PC-3 (cell line): ENCODE results near the gene DPPA2. TPM values are rescaled to one million over a fixed set of nuclear protein-coding genes. Genes with fewer than 3 reads are reported as not detected.

Experiments used
- ATAC-seq: fragments of 200-7000 bp; cut with Tn5 transposase; 2 replicates; pipeline ENCODE4 v1.9.1; 2020; ENCODE audit warnings: mild to moderate bottlenecking, moderate library complexity
- BruUV-seq: library from RNA; stranded (reverse); fragments of 400-500 nt; replicated peaks from 2 replicates; lab custom pipeline; 2021; lab: Mats Ljungman, UMichigan
- CTCF ChIA-PET: fragments of 300-600 bp; sonication (Branson Sonifier 250); formaldehyde crosslinking; loops from one replicate; lab custom pipeline; 2022; ENCODE audit warnings: antibody characterized with exemption; lab: Charles Lee
- POLR2A ChIA-PET: fragments of 300-600 bp; sonication (Branson Sonifier 250); formaldehyde crosslinking; loops from one replicate; lab custom pipeline; 2022; ENCODE audit warnings: antibody characterized with exemption; ENCODE audit not compliant: unreplicated experiment; lab: Charles Lee
- DNase-seq: peaks from one replicate; pipeline ENCODE4 v3.0.0-alpha.2; 2015
- H2AFZ ChIP-seq: fragments of 300-600 bp; sonication (generic); 2 replicates; pipeline ENCODE4 v1.6.0; 2016; ENCODE audit warnings: antibody characterized with exemption, low read length
- H3F3A ChIP-seq: fragments of 300-600 bp; sonication (generic); one replicate; pipeline ENCODE4 v1.6.0; 2017; ENCODE audit warnings: antibody characterized with exemption, low read length, control low read depth, mild to moderate bottlenecking; ENCODE audit not compliant: unreplicated experiment
- H3K27ac ChIP-seq: fragments of 300-600 bp; sonication (generic); 2 replicates; pipeline ENCODE4 v1.5.1; 2016; ENCODE audit warnings: mild to moderate bottlenecking, low read length
- H3K27me3 ChIP-seq: fragments of 300-600 bp; sonication (generic); 2 replicates; pipeline ENCODE4 v1.6.1; 2016; ENCODE audit warnings: low read length, mixed read lengths
- H3K36me3 ChIP-seq: fragments of 300-600 bp; sonication (generic); 2 replicates; pipeline ENCODE4 v1.6.1; 2016; ENCODE audit warnings: low read depth, mixed run types, low read length, mixed read lengths
- H3K4me1 ChIP-seq: fragments of 300-600 bp; sonication (generic); 2 replicates; pipeline ENCODE4 v1.5.1; 2016; ENCODE audit warnings: low read length; ENCODE audit not compliant: insufficient read depth
- H3K4me2 ChIP-seq: fragments of 300-600 bp; sonication (generic); 2 replicates; pipeline ENCODE4 v1.6.0; 2016; ENCODE audit warnings: low read length
- H3K4me3 ChIP-seq: fragments of 300-600 bp; sonication (generic); 2 replicates; pipeline ENCODE4 v1.5.1; 2016; ENCODE audit warnings: mild to moderate bottlenecking, low read length, mixed read lengths
- H3K79me2 ChIP-seq: fragments of 300-600 bp; sonication (generic); 2 replicates; pipeline ENCODE4 v1.6.1; 2017; ENCODE audit warnings: low read length, mixed read lengths
- H3K9ac ChIP-seq: fragments of 300-600 bp; sonication (generic); 2 replicates; pipeline ENCODE4 v1.6.0; 2016; ENCODE audit warnings: mild to moderate bottlenecking, low read length
- H3K9me2 ChIP-seq: fragments of 300-600 bp; sonication (generic); replicated peaks from 2 replicates; pipeline ENCODE4 v1.6.1; 2016; ENCODE audit warnings: mixed run types, low read length, mixed read lengths
- H3K9me3 ChIP-seq: fragments of 300-600 bp; sonication (generic); 2 replicates; pipeline ENCODE4 v1.6.1; 2016; ENCODE audit warnings: low read length, mixed read lengths
- H4K20me1 ChIP-seq: fragments of 300-600 bp; sonication (generic); 2 replicates; pipeline ENCODE4 v1.6.1; 2016; ENCODE audit warnings: low read length, mixed read lengths
- EZH2 ChIP-seq: fragments of 300-600 bp; sonication (generic); IDR thresholded peaks from one replicate; pipeline ENCODE4 v1.6.1; 2017; ENCODE audit warnings: antibody characterized with exemption, mild to moderate bottlenecking, low read length; ENCODE audit not compliant: unreplicated experiment
- EZH2phosphoT487 ChIP-seq: fragments of 300-600 bp; sonication (generic); IDR thresholded peaks from 2 replicates; pipeline ENCODE4 v1.6.1; 2018; ENCODE audit warnings: mild to moderate bottlenecking, antibody characterized with exemption, low read length, borderline replicate concordance
- intact Hi-C: fragments of 100-400 bp; cut with micrococcal nuclease; formaldehyde crosslinking; loops from 2 replicates; pipeline ENCODE4 v1.9.0; 2023
- total RNA-seq: library from RNA; depleted of rRNA; stranded (reverse); fragments of >200 nt; gene quantifications from 2 replicates; pipeline ENCODE4 v1.2.3, GENCODE V29; 2014
- TF ChIP-seq, protein P1 (sequence below): fragments of 300-600 bp; sonication (generic); conservative IDR thresholded peaks from 2 replicates; pipeline ENCODE4 v1.5.1; 2017; ENCODE audit warnings: antibody characterized with exemption, low read depth, mild to moderate bottlenecking, low read length

DPPA2 gene
- total RNA-seq, 1 experiment from 2014 or later, result not detected

DNA sequence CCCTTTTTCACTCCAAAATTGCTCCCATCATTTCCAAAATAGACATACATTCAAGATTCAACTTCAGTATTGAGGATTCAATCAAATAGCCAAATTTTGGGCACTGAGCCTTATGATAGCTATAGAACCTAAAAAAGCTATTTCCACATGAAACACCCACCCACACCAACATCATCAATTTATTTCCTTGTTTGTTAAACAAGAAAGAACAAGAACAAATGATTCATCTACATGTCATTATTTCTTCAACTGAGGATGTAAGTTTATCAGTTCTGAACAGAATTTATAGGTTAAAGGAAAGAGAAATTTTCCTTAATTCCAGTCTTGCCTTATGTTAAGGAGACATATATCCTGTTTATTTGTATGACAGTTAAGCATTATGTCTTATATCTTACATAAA, 32.2 kb downstream of the DPPA2 start:
- Histone ChIP-seq H3K79me2 (no peaks in the 10 kb centered on the region), H3K9ac (no peak overlapping the region), H2AFZ (no peak overlapping the region), H3K4me1 (no peaks in the 10 kb centered on the region), H3K4me3 (no peak overlapping the region), H3K36me3 (no peaks in the 10 kb centered on the region), H3F3A (no peaks in the 10 kb centered on the region), H4K20me1 (no peaks in the 10 kb centered on the region), H3K9me3 (no peaks in the 10 kb centered on the region), H3K27me3 (peaks cover 7% of the 10 kb centered on the region; the same call in 1 of the 2 replicates), H3K4me2 (no peak overlapping the region), H3K27ac (no peak overlapping the region), H3K9me2 (no peaks in the 10 kb centered on the region)
- no peak for DNase-seq
- CTCF ChIA-PET, result interaction anchor here (0.5 kb wide), 1 partner anchor 115 kb away, joined by 4 read pairs; no protein-coding TSS in a partner anchor
- intact Hi-C loops, result no loop called here
- POLR2A ChIA-PET, result interaction anchor here (0.6 kb wide), 1 partner anchor 120 kb away, joined by 8 read pairs; no protein-coding TSS in a partner anchor
- ATAC-seq, result no peak
- TF ChIP-seq, protein P1, sequence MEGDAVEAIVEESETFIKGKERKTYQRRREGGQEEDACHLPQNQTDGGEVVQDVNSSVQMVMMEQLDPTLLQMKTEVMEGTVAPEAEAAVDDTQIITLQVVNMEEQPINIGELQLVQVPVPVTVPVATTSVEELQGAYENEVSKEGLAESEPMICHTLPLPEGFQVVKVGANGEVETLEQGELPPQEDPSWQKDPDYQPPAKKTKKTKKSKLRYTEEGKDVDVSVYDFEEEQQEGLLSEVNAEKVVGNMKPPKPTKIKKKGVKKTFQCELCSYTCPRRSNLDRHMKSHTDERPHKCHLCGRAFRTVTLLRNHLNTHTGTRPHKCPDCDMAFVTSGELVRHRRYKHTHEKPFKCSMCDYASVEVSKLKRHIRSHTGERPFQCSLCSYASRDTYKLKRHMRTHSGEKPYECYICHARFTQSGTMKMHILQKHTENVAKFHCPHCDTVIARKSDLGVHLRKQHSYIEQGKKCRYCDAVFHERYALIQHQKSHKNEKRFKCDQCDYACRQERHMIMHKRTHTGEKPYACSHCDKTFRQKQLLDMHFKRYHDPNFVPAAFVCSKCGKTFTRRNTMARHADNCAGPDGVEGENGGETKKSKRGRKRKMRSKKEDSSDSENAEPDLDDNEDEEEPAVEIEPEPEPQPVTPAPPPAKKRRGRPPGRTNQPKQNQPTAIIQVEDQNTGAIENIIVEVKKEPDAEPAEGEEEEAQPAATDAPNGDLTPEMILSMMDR, result no peak
- TF ChIP-seq EZH2 (no peak), EZH2phosphoT487 (no peak)
- no TSS peak for BruUV-seq

DNA sequence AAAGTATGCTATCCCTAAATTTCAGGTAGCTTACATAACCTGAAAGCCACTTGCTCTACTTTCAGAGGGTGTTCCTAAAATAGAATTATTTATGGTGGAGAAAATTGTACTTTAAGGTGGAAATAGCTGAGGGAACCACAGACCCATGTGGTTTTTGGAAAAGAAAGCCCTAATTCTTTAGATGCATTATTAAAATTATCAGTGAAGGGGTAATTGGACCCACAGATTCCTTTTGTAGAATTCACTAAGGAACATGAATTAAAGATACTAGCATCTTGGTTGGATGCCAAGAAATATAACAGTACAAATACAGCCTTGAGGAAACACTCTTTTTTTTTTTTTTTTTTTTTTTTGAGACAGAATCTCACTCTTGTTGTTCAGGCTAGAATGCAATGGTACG, 37.8 kb downstream of the DPPA2 start:
- no peak for TF ChIP-seq EZH2phosphoT487
- TF ChIP-seq, protein P1, result no peak
- no peak for TF ChIP-seq EZH2
- DNase-seq (no peak), ATAC-seq (no peak)
- H3K4me1 ChIP-seq, result no peaks in the 10 kb centered on the region
- H3F3A ChIP-seq, result no peaks in the 10 kb centered on the region
- CTCF ChIA-PET, result no interaction called here
- no peak overlapping the region for H3K4me3 ChIP-seq
- no peaks in the 10 kb centered on the region for H4K20me1 ChIP-seq
- H3K9me2 ChIP-seq, result no peaks in the 10 kb centered on the region
- H2AFZ ChIP-seq, result no peak overlapping the region
- POLR2A ChIA-PET, result no interaction called here
- H3K79me2 ChIP-seq, result no peaks in the 10 kb centered on the region
- H3K4me2 ChIP-seq, result no peak overlapping the region
- BruUV-seq, result no TSS peak
- intact Hi-C loops, result loop anchor here (10.0 kb wide), 1 partner anchor 456 kb away; no protein-coding TSS in a partner anchor
- H3K27me3 ChIP-seq, result peaks cover 7% of the 10 kb centered on the region; the same call in 1 of the 2 replicates
- H3K27ac ChIP-seq, result no peak overlapping the region
- no peaks in the 10 kb centered on the region for H3K9me3 ChIP-seq
- no peaks in the 10 kb centered on the region for H3K36me3 ChIP-seq
- no peak overlapping the region for H3K9ac ChIP-seq

DNA sequence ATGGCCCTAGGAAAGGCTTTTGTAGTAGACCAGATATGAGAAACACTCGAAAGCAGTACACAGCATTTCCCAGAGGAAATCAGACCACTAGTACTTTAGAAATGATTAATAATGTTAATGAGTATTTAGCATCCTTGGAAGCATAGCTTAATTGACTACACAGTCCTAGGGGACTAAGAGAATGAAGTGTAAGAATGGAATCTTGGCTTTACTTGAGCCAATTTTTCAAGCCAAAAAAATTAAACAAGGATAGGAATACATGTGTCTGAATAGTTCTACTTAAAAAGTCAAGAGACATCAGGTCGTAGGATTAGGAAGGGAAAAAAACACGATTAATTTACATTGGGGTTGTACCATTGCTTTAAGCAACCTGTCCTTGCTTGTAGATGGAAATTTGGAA, 38.2 kb downstream of the DPPA2 start:
- no peaks in the 10 kb centered on the region for H3K36me3 ChIP-seq
- POLR2A ChIA-PET, result no interaction called here
- H3K79me2 ChIP-seq, result no peaks in the 10 kb centered on the region
- H3K4me3 ChIP-seq, result no peak overlapping the region
- peaks cover 7% of the 10 kb centered on the region; the same call in 1 of the 2 replicates for H3K27me3 ChIP-seq
- no peaks in the 10 kb centered on the region for H3F3A ChIP-seq
- H3K9me3 ChIP-seq, result no peaks in the 10 kb centered on the region
- no peak overlapping the region for H3K9ac ChIP-seq
- no TSS peak for BruUV-seq
- H2AFZ ChIP-seq, result no peak overlapping the region
- H3K4me2 ChIP-seq, result no peak overlapping the region
- CTCF ChIA-PET, result no interaction called here
- no peaks in the 10 kb centered on the region for H3K9me2 ChIP-seq
- no peak for TF ChIP-seq EZH2phosphoT487
- TF ChIP-seq EZH2, result no peak
- TF ChIP-seq, protein P1, result no peak
- no peaks in the 10 kb centered on the region for H3K4me1 ChIP-seq
- intact Hi-C loops, result loop anchor here (10.0 kb wide), 1 partner anchor 457 kb away; no protein-coding TSS in a partner anchor
- ATAC-seq (no peak), DNase-seq (no peak)
- H4K20me1 ChIP-seq, result no peaks in the 10 kb centered on the region
- H3K27ac ChIP-seq, result no peak overlapping the region
